Left lung (tissue), 10 donors: Measurements from ENCODE around the gene EPHA2. TPM values are rescaled to one million over a fixed set of nuclear protein-coding genes. Genes with fewer than 3 reads are reported as not detected.
A peak's percentile ranks its signal among the peaks of the same experiment; 100 is the strongest.

Experiments used
- ATAC-seq: fragments of 200-7000 bp; cut with Tn5 transposase; one replicate; pipeline ENCODE4 v1.9.1; 2020; ENCODE audit warnings: moderate library complexity
- DNase-seq, 4 donors: peaks; one replicate each; pipeline ENCODE4 v3.0.0-alpha.2; 2013 to 2020
- H3K27ac ChIP-seq, 2 donors: fragments of 200-600 bp; sonication (generic) in 1 of 2; one replicate each; pipeline versions ENCODE4 v1.5.0 to v1.8.0; 2020 to 2021
- H3K27me3 ChIP-seq, 2 donors: fragments of 200-600 bp; sonication (generic) in 1 of 2; one replicate each; pipeline versions ENCODE4 v1.5.0 to v1.8.0; 2020 to 2021
- H3K36me3 ChIP-seq, 2 donors: fragments of 200-600 bp; sonication (generic) in 1 of 2; one replicate each; pipeline versions ENCODE4 v1.5.0 to v1.8.0; 2020 to 2021
- H3K4me1 ChIP-seq, 2 donors: fragments of 200-600 bp; one replicate each; pipeline ENCODE4 v1.8.0; 2021
- H3K4me3 ChIP-seq, 2 donors: fragments of 200-600 bp; sonication (generic) in 1 of 2; one replicate each; pipeline versions ENCODE4 v1.5.0 to v1.8.0; 2020 to 2021; ENCODE audit warnings: mild to moderate bottlenecking in 1 of 2
- H3K9me3 ChIP-seq, 2 donors: fragments of 200-600 bp; sonication (generic) in 1 of 2; one replicate each; pipeline versions ENCODE4 v1.5.0 to v1.8.0; 2020 to 2021
- intact Hi-C, 2 donors: fragments of 100-400 bp; cut with DNase I; formaldehyde crosslinking; loops; one replicate each; pipeline versions ENCODE4 v1.11.2 to v1.14.2; 2022
- polyA plus RNA-seq, 6 donors: library from polyadenylated mRNA; unstranded; fragments of 120-200 nt; gene quantifications; one replicate each; pipeline ENCODE4 v1.2.1, GENCODE V29; 2013; ENCODE audit not compliant: insufficient read length in 6 of 6
- total RNA-seq, 2 donors: library from RNA; stranded (reverse); fragmentation: NEBNext Ultra II Directional; extraction: Animal tissue kit (Norgen Biotek cat#: 25700); gene quantifications; one replicate each; pipeline ENCODE4 v1.2.1, GENCODE V29; 2021
- TF ChIP-seq, protein P1 (sequence below), 2 donors: fragments of 200-600 bp; sonication (generic) in 1 of 2; IDR thresholded peaks; one replicate each; pipeline versions ENCODE4 v1.5.0 to v1.8.0; 2021; ENCODE audit warnings: antibody characterized with exemption in 2 of 2
- donor health status: DM: no; HTN: yes; CAD: no.
- donor health status: DM: no; HTN: no; CAD: no.

EPHA2 gene
- total and polyA plus RNA-seq, 8 donors: 12.6 to 62.6 (median 33.9) TPM

- Histone ChIP-seq H3K9me3 (no peaks in the 10 kb centered on the region), H3K27me3 (no peaks in the 10 kb centered on the region), H3K27ac (no peak overlapping the region), H3K4me3 (no peak overlapping the region), H3K4me1 (peaks cover 24 to 26% of the 10 kb centered on the region in 2 donors), H3K36me3 (peaks cover 0 to 44% of the 10 kb centered on the region in 2 donors)
- peak in 2 of 4 donors; percentile 25 to 67 for DNase-seq
- TF ChIP-seq, protein P1, sequence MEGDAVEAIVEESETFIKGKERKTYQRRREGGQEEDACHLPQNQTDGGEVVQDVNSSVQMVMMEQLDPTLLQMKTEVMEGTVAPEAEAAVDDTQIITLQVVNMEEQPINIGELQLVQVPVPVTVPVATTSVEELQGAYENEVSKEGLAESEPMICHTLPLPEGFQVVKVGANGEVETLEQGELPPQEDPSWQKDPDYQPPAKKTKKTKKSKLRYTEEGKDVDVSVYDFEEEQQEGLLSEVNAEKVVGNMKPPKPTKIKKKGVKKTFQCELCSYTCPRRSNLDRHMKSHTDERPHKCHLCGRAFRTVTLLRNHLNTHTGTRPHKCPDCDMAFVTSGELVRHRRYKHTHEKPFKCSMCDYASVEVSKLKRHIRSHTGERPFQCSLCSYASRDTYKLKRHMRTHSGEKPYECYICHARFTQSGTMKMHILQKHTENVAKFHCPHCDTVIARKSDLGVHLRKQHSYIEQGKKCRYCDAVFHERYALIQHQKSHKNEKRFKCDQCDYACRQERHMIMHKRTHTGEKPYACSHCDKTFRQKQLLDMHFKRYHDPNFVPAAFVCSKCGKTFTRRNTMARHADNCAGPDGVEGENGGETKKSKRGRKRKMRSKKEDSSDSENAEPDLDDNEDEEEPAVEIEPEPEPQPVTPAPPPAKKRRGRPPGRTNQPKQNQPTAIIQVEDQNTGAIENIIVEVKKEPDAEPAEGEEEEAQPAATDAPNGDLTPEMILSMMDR (IDR thresholded peaks at IDR 0.05): no peak
- intact Hi-C loops: no loop called here
- ATAC-seq: no peak
Observed at GRCh38 chr1:16124377-16125087, 31.3 kb downstream of the EPHA2 start.

GRCh38 chr1:16122916-16123315 is 33.0 kb downstream of the EPHA2 start:
- TF ChIP-seq, protein P1 (IDR thresholded peaks at IDR 0.05): no peak
- Histone ChIP-seq H3K9me3 (no peaks in the 10 kb centered on the region), H3K4me1 (peaks cover 24 to 26% of the 10 kb centered on the region in 2 donors), H3K4me3 (no peak overlapping the region), H3K27ac (no peak overlapping the region), H3K36me3 (peaks cover 0 to 28% of the 10 kb centered on the region in 2 donors), H3K27me3 (no peaks in the 10 kb centered on the region)
- intact Hi-C loops: no loop called here
- ATAC-seq: peak; percentile 80
- peak in 2 of 4 donors; percentile 82 to 85 for DNase-seq

DNA sequence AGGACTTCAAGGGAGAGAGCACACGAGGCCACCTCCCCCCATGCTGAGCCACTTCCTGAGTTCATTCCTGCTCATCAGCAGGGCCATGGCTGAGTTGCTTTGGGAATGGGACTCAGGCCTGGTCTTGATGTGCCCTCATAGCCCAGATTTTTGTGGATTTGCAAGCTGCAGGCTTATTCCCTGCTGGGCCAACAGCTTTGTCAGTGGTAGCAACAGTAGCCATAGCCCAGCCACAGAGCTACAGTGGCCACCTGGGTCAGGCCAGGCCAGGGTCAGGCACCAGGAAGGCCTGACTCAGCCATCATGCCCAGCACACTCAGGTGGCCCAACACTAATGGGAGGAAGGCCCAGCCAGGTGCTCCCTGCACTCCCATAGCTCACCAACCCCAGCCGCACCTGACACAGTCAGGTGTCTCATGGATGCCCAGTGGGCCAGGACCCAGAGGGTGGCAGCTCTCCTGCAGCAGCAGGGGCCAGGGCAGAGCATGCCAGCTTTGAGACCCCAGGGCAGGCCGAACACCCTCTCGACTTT is 33.5 kb downstream of the EPHA2 start:
- Histone ChIP-seq H3K9me3 (no peaks in the 10 kb centered on the region), H3K4me1 (peaks cover 24 to 26% of the 10 kb centered on the region in 2 donors), H3K27ac (peak overlapping the region in 1 of 2 donors; percentile 2), H3K27me3 (no peaks in the 10 kb centered on the region), H3K4me3 (no peak overlapping the region), H3K36me3 (peaks cover 0 to 23% of the 10 kb centered on the region in 2 donors)
- ATAC-seq (peak; percentile 20), DNase-seq (peak in 2 of 4 donors; percentile 31 to 61)
- intact Hi-C loops: no loop called here
- TF ChIP-seq, protein P1 (IDR thresholded peaks at IDR 0.05): no peak

DNA sequence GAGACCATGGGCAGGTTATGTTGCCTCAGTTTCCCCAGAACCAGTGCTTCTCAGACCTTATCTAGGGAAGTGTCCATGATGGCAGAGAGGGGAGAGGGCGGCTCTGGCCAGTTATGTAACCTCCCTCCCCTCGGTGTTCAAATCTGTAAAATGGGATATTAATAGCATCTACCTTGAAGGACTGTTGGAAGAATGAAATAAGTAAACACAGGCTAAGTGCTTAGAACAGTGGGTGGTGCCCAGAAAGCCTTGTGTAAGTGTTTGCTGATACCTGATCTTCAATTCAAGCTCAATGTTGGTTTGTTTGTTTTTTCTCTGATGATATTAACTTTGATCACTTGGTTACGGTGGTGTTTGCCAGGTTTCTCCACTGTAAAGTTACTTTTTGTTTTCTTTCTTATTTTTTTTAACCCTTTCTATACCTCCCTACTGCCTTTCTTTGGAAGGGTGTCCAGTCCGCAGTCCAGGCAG is 34.9 kb downstream of the EPHA2 start:
- Histone ChIP-seq H3K27ac (no peak overlapping the region), H3K9me3 (no peaks in the 10 kb centered on the region), H3K4me1 (peaks cover 24 to 26% of the 10 kb centered on the region in 2 donors), H3K36me3 (peaks cover 0 to 10% of the 10 kb centered on the region in 2 donors), H3K4me3 (no peak overlapping the region), H3K27me3 (no peaks in the 10 kb centered on the region)
- TF ChIP-seq, protein P1 (IDR thresholded peaks at IDR 0.05): no peak
- intact Hi-C loops: no loop called here
- DNase-seq (peak in 3 of 4 donors; percentile 2 to 68 (median 34)), ATAC-seq (peak; percentile 61)

DNA sequence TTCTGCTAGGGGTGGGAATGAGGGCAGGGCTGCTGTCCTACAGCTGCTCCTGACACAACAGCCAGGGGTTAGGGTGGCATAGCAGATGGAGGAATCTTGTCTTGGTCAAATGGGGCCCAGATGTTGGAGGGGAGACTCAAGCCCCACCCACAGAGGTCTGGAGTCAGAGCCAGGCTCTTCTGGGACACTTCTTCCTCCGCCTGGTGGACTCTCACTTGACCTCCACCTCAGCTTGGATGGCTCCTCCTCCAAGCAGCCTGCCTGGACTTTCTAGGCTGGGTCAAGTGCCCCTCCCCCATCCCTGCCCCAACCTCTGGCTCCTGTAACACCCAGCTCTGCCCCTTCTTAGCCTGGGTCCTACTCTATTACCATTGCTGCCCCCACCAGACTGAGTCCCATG is 35.5 kb downstream of the EPHA2 start:
- peaks cover 0 to 8% of the 10 kb centered on the region in 2 donors for H3K36me3 ChIP-seq
- no peak overlapping the region for H3K4me3 ChIP-seq
- no peaks in the 10 kb centered on the region for H3K9me3 ChIP-seq
- ATAC-seq (peak; percentile 3), DNase-seq (peak in 2 of 4 donors; percentile 18 to 33)
- intact Hi-C loops: no loop called here
- TF ChIP-seq, protein P1 (IDR thresholded peaks at IDR 0.05): no peak
- peaks cover 24 to 26% of the 10 kb centered on the region in 2 donors for H3K4me1 ChIP-seq
- H3K27me3 ChIP-seq: no peaks in the 10 kb centered on the region
- no peak overlapping the region for H3K27ac ChIP-seq
